ENCODE results near the gene CENPC. TPM values are rescaled to one million over a fixed set of nuclear protein-coding genes. Genes with fewer than 3 reads are reported as not detected.

The CENPC gene
- total RNA-seq, 1 donor from 2014 or later: 32.1 TPM

Other genes with a start within 250 kb of the CENPC start
- not detected for gene STAP1, start 13.2 kb upstream of the CENPC start, total RNA-seq (ENCODE audit: unreplicated experiment)
- gene UBA6, start 155.7 kb upstream of the CENPC start, total RNA-seq (ENCODE audit: unreplicated experiment): 85.7 TPM
- not detected for gene GNRHR, start 208.9 kb upstream of the CENPC start, total RNA-seq (ENCODE audit: unreplicated experiment)